Activated CD4-positive, CD25-positive, alpha-beta regulatory T cell treated with anti-CD3 and anti-CD28 coated beads, Interleukin-2, amount 50 U/mL, for 72 hours (primary cell): Measurements from ENCODE around the gene SCARB1.

Experiments used
- DNase-seq: peaks from one replicate; pipeline ENCODE4 v3.0.0; 2021

The SCARB1 gene

DNA sequence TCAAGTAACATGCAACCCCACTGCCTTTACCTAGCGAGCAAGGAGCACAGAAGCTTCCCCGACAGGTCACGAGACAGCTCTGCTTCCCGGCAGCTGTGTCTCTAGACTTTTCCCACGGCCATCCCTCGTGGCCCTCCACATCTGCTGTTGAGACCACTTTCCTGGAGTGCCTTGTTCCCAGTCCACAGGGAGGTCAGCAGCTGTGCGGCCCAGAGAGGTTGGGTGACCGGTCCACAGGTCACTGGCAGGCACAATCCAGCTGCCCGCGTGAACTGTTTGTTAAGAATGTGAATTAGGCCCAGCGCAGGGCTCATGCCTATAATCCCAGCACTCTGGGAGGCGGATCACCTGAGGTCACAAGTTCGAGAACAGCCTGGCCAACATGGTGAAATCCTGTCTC lies 71.5 kb downstream of the SCARB1 start:
- DNase-seq, result no peak

DNA sequence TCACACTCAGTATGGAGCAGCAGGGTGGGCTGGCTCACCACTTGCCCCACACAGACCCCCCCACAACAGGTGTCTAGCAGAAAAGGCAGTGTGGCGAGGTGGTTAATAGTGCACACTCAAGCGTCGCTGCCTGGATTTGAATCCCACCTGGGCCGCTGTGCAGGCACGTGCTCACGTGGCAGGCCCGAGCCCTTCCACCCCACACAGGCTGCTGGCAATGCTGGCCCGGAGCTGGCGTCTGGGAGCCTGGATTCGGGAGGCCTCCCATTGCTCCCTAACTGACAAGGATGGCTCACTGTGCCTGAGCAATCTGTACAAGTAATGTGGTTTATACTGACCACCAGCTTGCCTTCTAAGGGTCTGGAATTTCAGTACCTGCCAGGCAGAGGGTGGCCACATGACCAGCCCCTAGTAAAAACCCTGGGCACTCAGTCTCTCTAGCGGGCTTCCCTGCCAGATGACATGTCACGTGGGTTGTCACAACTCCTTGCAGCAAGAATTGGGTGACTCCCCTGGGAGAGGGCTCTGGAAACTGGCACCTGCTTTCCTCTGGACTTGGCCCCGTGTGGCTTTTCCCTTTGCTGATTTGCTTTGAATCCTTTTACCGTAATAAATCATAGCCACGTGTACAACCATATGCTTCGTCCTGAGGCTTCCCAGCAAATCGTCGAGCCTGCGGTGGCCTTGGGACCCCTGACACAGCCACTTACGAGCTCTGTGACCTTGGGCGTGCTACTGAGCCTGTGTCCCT lies 72.8 kb downstream of the SCARB1 start:
- DNase-seq, result no peak

DNA sequence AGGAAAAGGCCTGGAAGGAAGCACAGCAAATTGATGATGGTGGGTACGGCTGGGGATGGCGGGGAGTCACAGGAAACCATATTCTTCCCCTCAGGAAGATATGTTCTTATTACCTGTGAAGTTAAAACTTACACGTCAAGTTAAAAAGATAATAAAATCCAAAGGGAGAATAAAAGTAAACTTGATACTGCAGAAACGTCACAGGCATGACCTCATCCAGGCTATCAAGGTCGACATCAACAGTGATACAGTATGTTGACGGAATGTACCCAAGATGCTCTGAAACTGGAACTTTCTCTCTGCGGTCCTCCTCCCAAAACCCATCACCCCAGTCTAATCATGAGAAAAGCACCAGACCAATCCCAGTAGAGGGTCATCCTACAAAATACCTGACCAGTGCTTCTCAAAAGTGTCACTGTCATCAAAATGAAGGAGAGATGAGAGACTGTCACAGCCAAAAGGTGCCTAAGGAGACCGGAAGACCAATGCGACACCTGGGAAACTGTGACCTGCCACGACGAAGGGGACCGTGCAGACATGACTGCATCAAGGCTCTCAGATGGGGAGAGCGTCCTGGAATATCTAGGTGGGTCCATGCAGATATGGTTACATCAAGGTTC lies 74.6 kb downstream of the SCARB1 start:
- no peak for DNase-seq

- DNase-seq, result no peak
Observed at GRCh38 chr12:124786061-124786964, 77.4 kb downstream of the SCARB1 start.

DNA sequence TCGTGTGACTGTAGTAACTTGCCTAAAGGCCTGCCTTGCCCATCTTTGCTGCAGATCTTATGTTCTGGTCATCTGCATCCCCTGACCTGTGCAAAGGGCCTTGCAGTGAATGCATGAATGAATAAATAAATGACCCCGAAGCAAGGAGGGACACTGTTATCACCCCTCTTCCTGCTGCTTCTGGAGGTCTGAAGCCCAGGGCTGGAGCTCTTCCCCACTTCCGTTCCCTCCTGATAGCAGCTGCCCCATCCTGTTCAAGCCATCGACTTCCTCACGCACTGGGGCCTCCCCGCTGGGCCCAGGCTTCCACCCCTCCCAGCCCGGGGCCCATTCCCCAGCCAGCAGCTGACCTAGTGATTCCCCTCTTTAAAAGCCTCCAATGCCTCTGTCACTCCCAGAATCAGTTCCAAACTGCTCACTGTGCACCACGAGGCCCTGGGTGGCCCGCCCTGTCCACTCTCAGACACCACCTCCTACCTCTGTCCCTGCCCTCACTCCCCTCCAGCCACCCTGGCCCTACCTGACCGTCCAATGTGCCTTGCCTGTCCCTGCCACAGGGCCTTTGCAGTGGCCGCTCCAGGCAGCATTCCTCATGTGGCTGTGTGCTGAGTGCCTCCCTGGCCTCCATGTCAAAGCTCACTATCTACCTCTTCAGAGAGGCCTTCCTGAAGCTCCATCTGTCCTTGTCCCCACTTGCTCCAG lies 78.6 kb downstream of the SCARB1 start:
- no peak for DNase-seq

GRCh38 chr12:124783087-124783486 lies 80.6 kb downstream of the SCARB1 start:
- DNase-seq, result no peak

- DNase-seq, result no peak
Observed at GRCh38 chr12:124782132-124782531, 81.5 kb downstream of the SCARB1 start.

- DNase-seq, result no peak
Observed at GRCh38 chr12:124780752-124781685, 82.6 kb downstream of the SCARB1 start.

DNA sequence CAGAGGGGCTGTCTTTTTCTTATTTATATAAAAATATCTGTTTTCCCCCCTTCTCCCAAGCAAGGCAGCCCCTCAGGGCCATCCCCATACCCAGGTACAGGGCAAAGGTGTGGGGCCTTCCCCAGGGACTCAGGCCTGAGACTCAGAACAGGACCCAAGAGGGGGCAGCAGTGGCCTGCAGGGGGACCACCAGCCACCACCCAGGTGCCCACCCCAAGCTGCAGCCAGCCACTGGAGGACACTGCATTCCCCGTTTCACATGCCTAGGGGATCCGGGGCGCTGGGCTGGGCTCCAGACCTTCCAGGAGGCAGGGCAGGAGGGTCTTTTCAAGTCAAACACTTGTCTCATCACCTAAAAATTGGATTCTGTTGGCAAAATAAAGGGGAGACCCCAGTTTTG lies 83.3 kb downstream of the SCARB1 start:
- no peak for DNase-seq

- no peak for DNase-seq
Observed at GRCh38 chr12:124779161-124780141, 84.2 kb downstream of the SCARB1 start.

- no peak for DNase-seq
Observed at GRCh38 chr12:124778411-124778810, 85.3 kb downstream of the SCARB1 start.

GRCh38 chr12:124777399-124778372 lies 86.0 kb downstream of the SCARB1 start:
- no peak for DNase-seq

DNA sequence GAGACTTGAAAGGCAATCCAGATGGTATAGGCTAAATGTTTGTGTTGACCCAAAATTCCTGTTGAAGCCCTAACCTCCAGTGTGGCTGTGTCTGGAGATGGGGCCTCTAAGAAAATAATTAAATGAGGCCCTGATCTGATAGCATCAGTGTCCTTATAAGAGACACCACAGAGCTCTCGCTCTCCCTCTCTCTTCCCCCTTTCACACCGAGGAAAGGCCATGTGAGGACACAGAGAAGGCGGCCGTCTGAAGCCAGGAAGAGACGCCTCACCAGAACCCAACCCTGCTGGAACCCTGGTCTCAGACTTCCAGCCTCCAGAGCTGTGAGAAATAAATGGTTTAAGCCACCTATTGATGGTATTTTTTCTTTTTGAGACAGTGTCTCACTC lies 87.5 kb downstream of the SCARB1 start:
- no peak for DNase-seq

GRCh38 chr12:124774462-124775167 lies 89.0 kb downstream of the SCARB1 start:
- peak; percentile 52 for DNase-seq

DNA sequence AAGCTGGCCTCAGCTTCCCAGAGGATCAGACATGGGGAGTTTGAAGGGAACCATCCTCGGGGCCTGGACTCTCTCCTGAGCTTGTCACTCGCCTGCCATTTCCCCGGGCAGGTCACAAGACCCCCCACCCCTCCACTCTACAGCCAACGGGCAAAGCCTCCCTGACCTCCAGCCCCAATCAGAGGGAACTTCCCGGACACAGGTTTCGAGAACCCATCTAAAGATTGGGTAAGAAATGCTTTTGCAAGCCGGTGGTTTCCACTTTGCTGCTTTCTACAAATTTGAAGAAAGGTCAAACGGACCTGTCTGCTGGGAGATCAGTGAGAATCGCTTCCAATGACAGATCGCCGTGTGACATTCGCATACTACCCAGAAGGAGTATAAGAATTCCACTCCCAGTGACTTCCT lies 89.6 kb downstream of the SCARB1 start:
- no peak for DNase-seq

DNA sequence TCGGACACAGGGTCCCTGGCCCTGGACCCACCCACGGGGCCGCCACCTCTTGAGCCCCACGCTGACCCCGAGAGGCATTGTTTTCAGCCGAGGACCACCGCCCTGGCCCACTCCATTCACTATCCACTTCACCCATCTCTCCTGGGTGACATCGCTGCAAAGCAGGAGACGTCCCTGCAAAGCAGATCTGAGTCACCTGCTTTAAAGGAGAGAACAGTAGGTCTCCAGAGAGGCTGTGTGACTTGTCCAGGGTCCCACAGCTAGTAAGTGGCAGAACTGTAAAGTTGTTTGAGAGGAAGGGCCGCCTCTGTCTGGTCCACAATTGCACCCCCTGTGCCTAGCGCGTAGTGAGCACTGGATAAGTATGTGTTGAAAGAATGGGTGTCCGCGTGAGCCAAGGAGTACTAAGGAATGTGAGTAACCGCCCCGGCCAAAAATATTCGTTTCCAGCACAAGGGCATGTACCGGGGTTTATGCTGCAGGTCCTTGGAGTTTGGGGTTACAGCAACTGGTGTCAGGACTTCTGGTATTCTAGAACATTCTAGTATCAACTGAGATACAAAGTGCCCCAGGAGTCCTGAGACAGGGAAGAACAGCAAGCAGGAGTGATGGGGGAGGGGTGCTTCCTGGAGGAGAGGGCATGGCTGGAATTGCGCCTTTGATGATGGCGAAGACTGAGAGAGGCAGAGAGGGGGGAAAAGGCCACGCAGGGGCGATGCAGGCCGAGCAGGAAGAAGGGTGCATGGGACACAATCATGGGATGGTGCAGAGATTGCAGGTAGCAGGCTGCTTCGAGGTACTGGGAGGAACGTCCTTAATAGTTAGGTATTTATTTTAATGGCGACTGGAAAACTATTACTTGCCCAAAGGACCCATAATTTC lies 91.1 kb downstream of the SCARB1 start:
- DNase-seq, result no peak

DNA sequence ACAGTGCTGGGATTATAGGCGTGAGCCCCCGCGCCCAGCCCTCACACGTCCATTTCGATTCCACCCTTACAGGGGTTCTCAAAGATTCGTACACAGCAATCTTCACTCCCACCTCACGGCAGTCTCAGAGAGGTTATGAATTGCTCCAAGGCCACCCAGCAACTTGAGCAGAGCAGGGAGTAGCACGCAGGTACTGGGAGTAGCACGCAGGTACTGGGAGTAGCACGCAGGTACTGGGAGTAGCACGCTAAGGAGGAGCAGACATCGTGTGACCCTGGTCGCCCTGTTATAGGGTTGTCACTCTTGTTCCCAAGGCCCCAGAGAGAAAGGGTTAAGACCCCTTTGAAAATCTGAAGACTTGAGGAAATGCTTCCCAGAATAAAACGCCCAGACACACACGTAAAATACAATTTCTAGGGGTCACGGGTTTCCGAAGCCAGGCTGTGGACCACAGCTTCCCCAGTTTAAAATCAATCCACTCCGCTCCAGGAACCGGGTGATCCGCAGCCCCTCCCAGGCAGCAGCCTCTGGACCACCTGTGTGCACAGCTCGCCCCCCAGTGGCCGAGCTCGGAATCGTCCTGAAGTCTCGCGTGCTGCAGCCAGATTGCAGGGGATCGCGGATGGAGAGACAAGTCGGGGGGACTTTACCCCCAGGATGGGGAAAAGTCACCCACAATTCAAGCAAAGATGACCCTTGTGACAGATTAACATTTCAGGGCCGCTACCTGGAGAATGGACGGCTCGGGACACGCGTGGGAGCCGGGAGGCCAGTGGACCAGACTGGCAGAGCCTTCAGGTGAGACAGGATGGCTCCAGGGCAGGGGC lies 92.0 kb downstream of the SCARB1 start:
- DNase-seq, result peak; percentile 87
